Fibroblast of skin of abdomen (primary cell): ENCODE results near the gene CLIC5.

Source experiments
- DNase-seq: peaks from one replicate; pipeline ENCODE4 v3.0.0-alpha.2; 2013

CLIC5 gene

DNA sequence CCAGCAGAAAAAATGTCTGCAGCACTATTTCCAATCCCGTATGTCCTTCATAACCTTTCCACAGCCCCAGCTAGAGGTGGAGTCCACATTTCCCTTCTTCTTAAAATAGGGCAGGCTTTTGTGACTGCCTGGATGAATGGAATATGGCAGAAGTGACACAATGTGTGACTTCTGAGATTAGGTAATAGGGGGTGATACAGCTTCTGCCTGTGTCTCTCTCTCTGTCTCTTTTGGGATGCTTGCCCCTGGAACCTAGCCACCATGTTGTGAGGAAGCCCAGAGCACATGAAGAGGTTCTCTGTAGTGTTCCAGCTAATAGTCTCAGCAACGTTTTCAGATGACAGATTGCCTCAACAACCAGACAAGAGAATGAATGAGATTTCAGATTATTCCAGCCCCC is 51.4 kb downstream of the CLIC5 start:
- no peak for DNase-seq

GRCh38 chr6:45963896-45964295 is 51.8 kb downstream of the CLIC5 start:
- DNase-seq: no peak

GRCh38 chr6:45961125-45961524 is 54.5 kb downstream of the CLIC5 start:
- no peak for DNase-seq

DNA sequence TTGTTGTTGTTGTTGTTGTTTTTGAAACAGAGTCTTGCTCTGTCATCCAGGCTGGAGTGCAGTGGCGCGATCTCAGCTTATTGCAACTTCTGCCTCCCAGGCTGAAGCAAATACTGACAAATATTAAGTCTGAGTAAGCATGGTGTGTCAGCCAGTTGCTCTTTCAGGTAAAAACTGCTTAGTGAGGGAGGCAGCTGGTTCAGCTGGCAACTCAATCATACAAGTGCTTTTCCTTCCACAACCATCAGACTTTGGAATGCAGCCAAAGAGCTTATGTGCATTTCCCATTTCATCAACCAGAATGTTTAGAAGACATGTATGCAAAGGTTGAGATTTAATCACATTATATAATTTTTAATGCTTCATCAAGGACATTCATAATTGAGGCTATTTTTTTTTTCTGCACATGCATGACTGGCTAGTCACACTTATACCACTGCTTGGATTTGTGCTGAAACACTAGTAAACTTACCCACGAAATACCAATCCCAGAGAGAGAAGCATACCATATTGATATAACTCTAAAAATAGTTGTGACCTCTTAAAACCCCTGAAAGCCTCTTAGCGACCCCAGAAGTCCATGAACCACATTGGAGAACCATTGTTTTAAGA is 56.0 kb downstream of the CLIC5 start:
- peak; percentile 62 for DNase-seq

- no peak for DNase-seq
Observed at GRCh38 chr6:45956663-45957062, 59.0 kb downstream of the CLIC5 start.

DNA sequence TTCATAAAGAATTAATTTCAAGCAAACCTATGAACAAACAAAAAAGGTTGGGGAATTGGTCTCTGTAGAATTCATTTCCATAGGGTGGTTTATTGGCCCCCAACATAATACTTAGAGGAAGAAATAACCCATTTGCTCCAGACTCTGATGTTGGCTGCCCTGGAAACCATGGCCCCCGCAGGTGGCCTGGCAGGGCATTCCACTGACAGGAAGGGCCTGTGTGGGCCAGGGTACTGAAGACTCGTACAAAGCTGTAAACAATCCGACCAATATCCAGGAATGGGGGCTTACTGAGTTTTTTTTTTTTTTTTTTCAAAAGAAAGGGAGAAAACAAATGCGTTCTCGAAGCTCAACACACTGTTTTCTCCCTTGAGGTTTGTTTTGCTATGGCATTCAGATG is 59.5 kb downstream of the CLIC5 start:
- no peak for DNase-seq

- no peak for DNase-seq
Observed at GRCh38 chr6:45955597-45955996, 60.1 kb downstream of the CLIC5 start.

DNA sequence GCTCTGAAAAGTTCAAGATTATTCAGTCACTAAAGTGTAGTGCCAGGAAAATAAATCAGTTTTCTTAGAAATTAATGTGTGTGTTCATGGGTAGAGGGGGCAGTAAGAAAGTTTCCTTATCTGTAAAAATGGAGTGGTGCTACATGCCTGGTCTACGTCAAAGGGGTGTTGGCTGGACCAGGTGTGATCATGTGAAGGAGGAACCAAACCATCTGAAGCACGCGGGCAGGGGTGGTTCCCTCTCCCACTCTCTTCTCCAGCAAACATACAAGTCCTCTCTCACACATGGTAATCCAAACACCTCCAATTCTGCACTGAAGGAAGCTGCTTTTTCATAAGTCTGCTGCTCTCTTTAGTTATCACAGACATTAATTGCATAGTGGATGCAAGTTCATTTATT is 63.1 kb downstream of the CLIC5 start:
- DNase-seq: no peak

GRCh38 chr6:45952168-45952529 is 63.5 kb downstream of the CLIC5 start:
- no peak for DNase-seq

GRCh38 chr6:45951321-45952167 is 64.1 kb downstream of the CLIC5 start:
- no peak for DNase-seq

GRCh38 chr6:45949256-45949655 is 66.4 kb downstream of the CLIC5 start:
- peak; percentile 22 for DNase-seq

DNA sequence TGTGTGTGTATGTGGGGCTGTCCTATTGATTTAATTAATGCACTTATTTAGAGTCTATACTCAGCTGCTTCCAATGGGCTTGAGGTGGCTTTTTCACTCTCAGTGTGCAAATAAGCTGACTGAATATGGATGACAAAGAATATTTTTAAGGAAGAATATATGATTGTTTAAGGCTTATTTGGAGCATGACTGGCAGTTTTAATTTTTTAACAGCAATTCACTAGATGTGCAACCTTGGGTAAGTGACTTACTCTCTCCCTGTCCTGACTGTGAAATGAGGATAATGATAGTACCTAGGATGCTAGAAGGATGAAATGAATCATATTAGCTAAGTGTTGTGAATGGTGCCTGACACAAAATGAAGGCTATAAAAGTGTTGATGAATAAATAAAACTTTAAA is 67.9 kb downstream of the CLIC5 start:
- no peak for DNase-seq

DNA sequence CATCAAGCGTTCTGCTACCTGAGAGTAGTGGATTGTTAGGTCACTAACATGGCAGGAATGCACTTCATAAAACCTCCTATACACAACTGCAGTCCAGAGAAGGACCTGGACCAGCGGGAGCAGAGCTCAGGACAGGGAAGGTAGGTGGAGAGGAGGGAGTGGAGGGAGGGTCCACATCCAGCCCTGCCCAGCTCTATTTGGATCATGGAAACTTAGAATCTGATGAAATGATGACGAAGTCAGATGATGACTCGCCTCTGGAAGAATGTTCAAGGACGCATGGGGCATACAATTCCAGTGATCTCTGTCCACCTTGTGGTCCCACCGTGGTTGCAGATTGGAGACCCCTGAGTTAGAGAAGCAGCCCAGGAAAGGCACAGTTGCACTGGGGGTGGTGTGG is 68.8 kb downstream of the CLIC5 start:
- peak; percentile 63 for DNase-seq

DNA sequence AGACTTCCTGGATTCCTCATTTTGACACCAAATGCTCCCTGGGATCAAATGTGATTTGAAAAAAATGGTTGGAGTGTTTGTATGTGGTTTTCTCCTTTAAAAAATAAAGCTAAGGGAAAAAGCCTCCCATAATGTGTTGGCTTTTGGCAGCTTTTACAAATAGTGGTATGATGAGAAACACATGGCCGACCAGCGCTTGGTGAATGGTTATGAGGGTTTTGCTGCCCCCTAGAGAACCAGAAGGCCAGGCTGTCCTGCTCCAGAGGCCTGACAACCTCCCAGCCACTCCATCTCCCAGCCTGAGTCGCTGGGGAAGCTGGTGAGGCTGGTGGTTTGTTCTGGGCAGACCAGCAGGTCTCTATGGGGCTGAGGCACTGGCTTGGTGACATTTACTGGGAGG is 69.3 kb downstream of the CLIC5 start:
- peak; percentile 92 for DNase-seq

DNA sequence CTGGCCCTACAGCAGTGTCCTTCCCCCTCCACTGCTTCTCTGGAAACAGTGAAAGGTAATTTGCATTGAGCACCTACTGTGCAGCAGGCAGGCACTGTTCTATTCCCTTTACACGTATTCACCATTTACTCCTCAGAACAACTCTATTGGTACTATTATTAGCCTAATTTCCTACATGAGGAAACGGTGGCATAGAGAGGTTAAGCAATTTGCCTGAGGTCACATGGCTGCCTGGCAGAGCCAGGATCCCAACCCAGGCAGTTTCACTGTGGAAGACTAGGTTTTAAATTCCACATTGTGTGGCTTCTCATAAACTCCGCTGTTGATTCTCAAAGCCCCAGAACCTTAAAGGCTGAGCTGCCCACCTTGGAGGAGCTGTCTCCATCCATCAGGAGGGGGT is 72.7 kb downstream of the CLIC5 start:
- no peak for DNase-seq

- DNase-seq: no peak
Observed at GRCh38 chr6:45933855-45934254, 81.8 kb downstream of the CLIC5 start.

- DNase-seq: no peak
Observed at GRCh38 chr6:45931232-45931631, 84.4 kb downstream of the CLIC5 start.

GRCh38 chr6:45930420-45931040 is 85.1 kb downstream of the CLIC5 start:
- peak; percentile 59 for DNase-seq

DNA sequence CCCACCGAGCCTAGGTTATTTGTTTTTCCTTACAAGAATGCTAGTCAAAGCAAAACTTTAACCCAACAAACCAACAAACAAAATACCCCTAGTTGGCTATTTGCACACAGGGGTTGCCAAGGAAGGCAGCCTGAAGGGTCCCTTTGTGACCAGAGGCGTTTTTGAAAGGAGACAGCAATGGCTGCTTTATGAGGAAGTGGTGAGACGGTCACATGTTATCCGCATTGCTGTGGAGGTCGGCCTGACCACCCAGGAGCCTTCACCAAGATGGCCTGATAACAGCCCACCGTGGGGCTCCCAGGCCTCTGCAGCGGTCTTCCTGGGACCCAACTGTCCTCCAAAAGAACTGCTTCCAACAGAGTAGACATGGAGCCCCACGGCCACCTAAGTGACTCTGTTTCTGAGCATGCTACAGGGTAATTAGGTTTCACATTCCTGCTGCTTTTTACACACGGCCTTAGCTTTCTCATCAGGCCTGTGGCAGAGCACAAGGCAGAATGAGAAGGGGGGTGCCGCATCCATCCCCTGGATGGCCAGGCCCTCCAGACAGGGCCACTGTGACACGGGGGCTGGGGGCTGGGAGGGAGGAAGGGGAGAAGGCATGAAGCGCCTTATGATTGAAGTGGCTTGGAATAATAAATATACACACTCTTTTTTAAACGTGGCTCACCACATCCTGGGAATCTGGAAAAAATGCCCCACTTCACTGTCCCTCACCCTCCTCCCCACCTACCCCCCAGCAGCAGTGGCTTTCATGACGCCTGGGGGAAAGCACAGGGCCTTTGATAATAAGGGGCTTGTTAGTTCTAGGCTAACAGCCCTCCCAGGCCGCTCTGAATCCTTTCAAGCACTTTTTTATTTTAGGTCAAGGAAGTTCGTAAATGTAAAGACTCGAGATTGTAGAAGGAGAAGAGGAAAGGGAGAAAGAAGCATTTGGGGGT is 86.0 kb downstream of the CLIC5 start:
- DNase-seq: no peak

- no peak for DNase-seq
Observed at GRCh38 chr6:45928721-45929305, 86.8 kb downstream of the CLIC5 start.

DNA sequence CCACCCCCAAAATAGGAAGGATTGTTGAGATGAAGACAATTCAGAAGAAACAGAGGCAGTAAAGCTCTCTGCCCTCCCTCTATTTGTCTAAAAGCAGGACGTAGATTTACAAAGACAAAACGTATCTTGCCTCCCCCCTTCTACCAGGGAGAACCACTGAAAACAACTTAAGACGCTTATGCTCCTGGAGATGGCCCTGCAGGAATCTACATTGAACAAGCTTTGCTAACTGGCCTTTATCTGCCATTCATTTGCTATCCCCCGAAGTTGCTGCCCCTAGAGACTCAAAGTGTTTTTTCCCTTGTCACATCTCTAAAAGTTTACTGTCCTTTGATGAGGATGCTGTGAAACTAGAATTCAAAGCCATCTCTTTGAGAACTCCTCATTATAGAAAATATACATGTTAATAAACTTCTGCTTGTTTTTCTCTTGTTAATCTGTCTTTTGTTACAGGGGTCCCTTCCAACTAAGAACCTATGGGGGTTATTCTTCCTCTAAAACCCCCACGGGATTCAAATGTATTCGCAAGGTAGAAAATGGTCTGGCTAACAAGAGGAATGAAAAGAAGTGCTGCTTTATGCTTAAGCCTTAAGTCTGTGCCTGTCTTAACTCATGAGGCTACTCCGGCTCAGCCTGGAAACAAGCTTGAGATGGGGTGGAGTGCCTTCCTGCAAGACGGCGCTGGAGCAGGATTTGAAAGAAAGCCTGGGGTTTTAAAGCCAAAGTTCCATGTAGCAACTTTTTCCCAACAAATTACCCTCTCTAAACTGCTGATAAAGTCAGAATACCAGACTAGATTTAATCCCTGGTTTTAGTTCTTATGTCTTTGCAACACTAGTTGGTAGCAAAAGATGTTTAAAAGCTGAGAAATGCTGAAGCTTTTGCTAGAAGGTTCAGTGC is 88.0 kb downstream of the CLIC5 start:
- no peak for DNase-seq
